ENCODE measurements around the gene RYR3. TPM values are rescaled to one million over a fixed set of nuclear protein-coding genes. Genes with fewer than 3 reads are reported as not detected.

The RYR3 gene
- total RNA-seq, 1 donor from 2014 or later: 4.8 TPM

- no peak for TF ChIP-seq CTCF (IDR thresholded peaks at IDR 0.05; ENCODE audit: unreplicated experiment)
- H3K4me1 Mint-ChIP-seq (ENCODE audit: unreplicated experiment): no peaks in the 10 kb centered on the region
- no peaks in the 10 kb centered on the region for H3K27me3 Mint-ChIP-seq (ENCODE audit: unreplicated experiment)
- H3K27ac Mint-ChIP-seq (ENCODE audit: unreplicated experiment): no peak overlapping the region
- no peak overlapping the region for H3K4me3 Mint-ChIP-seq (ENCODE audit: unreplicated experiment)
- no peaks in the 10 kb centered on the region for H3K36me3 Mint-ChIP-seq (ENCODE audit: low read depth, unreplicated experiment)
- DNase-seq (ENCODE audit: low spot score): no peak
- peaks cover 4% of the 10 kb centered on the region for H3K9me3 Mint-ChIP-seq (ENCODE audit: unreplicated experiment)
These were observed 344.7 kb downstream of the RYR3 start for GRCh38 chr15:33655488-33655887.

DNA sequence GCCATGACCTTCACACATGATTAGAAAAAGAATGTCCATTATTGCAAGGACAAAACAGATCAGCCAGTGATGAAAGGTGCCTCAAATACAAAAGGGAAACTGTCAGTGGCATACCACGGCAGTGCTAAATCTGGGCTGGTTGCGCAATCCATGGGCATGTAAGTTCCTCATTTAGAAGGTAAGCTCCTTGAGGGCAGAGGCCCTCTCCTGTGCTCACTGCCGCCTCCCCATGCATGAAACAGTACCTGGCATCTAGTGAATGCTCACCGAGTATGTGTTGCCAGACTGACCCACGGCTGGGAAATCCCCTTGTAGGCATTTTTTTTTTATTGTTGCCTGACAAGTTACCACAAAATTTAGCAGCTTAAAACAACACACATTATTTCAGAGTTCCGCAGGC is 345.4 kb downstream of the RYR3 start:
- no peak for TF ChIP-seq CTCF (IDR thresholded peaks at IDR 0.05; ENCODE audit: unreplicated experiment)
- Mint-ChIP-seq H3K27me3 (ENCODE audit: unreplicated experiment) (no peaks in the 10 kb centered on the region), H3K27ac (ENCODE audit: unreplicated experiment) (no peak overlapping the region), H3K9me3 (ENCODE audit: unreplicated experiment) (peaks cover 4% of the 10 kb centered on the region), H3K36me3 (ENCODE audit: low read depth, unreplicated experiment) (no peaks in the 10 kb centered on the region), H3K4me1 (ENCODE audit: unreplicated experiment) (no peaks in the 10 kb centered on the region), H3K4me3 (ENCODE audit: unreplicated experiment) (no peak overlapping the region)
- DNase-seq (ENCODE audit: low spot score): no peak

DNA sequence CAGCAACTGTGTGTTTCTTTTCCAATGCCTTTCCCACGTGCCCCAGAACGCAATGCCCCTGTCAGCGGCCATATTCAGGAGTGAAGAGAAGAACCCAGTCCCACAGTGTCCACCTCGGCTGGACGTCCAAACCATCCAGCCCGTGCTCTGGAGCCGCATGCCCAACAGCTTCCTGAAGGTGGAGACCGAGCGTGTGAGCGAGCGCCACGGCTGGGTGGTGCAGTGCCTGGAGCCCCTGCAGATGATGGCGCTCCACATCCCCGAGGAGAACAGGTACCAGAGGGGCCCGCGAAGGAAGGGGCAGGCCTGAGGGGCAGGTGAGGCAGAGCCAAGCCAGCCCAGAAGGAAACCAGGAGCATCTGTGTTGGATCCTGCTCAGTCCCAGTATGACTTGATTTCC is 349.4 kb downstream of the RYR3 start:
- Mint-ChIP-seq H3K4me3 (ENCODE audit: unreplicated experiment) (no peak overlapping the region), H3K36me3 (ENCODE audit: low read depth, unreplicated experiment) (no peaks in the 10 kb centered on the region), H3K27me3 (ENCODE audit: unreplicated experiment) (no peaks in the 10 kb centered on the region), H3K27ac (ENCODE audit: unreplicated experiment) (no peak overlapping the region), H3K9me3 (ENCODE audit: unreplicated experiment) (peaks cover 4% of the 10 kb centered on the region), H3K4me1 (ENCODE audit: unreplicated experiment) (no peaks in the 10 kb centered on the region)
- no peak for TF ChIP-seq CTCF (IDR thresholded peaks at IDR 0.05; ENCODE audit: unreplicated experiment)
- DNase-seq (ENCODE audit: low spot score): no peak

GRCh38 chr15:33662014-33662413 is 351.2 kb downstream of the RYR3 start:
- TF ChIP-seq CTCF (IDR thresholded peaks at IDR 0.05; ENCODE audit: unreplicated experiment): no peak
- DNase-seq (ENCODE audit: low spot score): no peak
- Mint-ChIP-seq H3K4me1 (ENCODE audit: unreplicated experiment) (no peaks in the 10 kb centered on the region), H3K9me3 (ENCODE audit: unreplicated experiment) (peaks cover 1% of the 10 kb centered on the region), H3K4me3 (ENCODE audit: unreplicated experiment) (no peak overlapping the region), H3K27ac (ENCODE audit: unreplicated experiment) (no peak overlapping the region), H3K27me3 (ENCODE audit: unreplicated experiment) (no peaks in the 10 kb centered on the region), H3K36me3 (ENCODE audit: low read depth, unreplicated experiment) (no peaks in the 10 kb centered on the region)

DNA sequence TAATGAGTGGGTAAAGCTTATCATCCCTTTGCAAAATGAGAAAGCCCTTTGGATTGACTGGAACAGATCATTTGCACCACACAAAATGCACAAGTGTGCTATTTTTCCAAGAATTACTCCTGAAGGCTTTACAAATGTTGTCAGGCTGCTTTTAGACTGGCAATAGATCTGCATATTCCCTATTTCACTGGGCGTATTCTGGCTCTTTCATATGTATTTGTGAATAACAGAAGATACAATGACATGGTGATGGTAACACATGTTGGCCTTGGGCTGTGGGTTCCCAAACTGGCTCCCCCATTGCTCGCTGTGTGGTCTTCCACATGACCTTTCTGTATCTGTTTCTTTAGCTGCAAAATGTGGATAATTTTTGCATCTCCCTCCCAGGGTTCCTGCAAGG is 354.2 kb downstream of the RYR3 start:
- no peak for TF ChIP-seq CTCF (IDR thresholded peaks at IDR 0.05; ENCODE audit: unreplicated experiment)
- Mint-ChIP-seq H3K9me3 (ENCODE audit: unreplicated experiment) (no peaks in the 10 kb centered on the region), H3K4me1 (ENCODE audit: unreplicated experiment) (no peaks in the 10 kb centered on the region), H3K27ac (ENCODE audit: unreplicated experiment) (no peak overlapping the region), H3K36me3 (ENCODE audit: low read depth, unreplicated experiment) (no peaks in the 10 kb centered on the region), H3K4me3 (ENCODE audit: unreplicated experiment) (no peak overlapping the region), H3K27me3 (ENCODE audit: unreplicated experiment) (no peaks in the 10 kb centered on the region)
- no peak for DNase-seq (ENCODE audit: low spot score)

Data from endothelial cell (in vitro differentiated cells).